HG02610 (cell line): Measurements from ENCODE around the gene PRPF40A.
A peak's percentile ranks its signal among the peaks of the same experiment; 100 is the strongest.

ENCODE experiments used
- ATAC-seq: cut with Tn5 transposase; IDR thresholded peaks from one replicate; pipeline ENCODE4 v1.9.1; 2021; ENCODE audit warnings: mild to moderate bottlenecking, moderate library complexity; ENCODE audit not compliant: unreplicated experiment

PRPF40A gene

GRCh38 chr2:152655880-152656279 lies 61.4 kb downstream of the PRPF40A start:
- no peak for ATAC-seq

- no peak for ATAC-seq
Observed at GRCh38 chr2:152651834-152652233, 65.4 kb downstream of the PRPF40A start.

- no peak for ATAC-seq
Observed at GRCh38 chr2:152650768-152651371, 66.4 kb downstream of the PRPF40A start.

DNA sequence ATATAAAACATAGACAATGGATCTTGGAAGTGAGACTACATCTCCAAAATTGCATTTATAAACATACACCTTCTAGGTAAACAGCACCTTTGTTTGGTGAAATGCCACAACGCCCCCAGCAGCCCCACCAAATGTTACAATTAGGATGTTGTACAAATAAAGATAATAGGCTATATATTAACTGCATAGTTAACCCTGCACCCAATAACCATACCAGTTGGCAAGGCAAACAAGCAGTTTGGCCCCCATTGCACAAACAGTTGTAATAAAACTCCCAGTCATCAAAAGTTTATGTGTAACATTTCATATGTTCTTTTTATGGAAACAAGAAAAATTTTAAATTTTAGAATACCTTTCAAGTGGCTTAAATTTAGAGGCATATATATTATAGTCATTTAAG lies 67.3 kb downstream of the PRPF40A start:
- no peak for ATAC-seq

GRCh38 chr2:152648336-152648735 lies 68.9 kb downstream of the PRPF40A start:
- ATAC-seq = no peak

DNA sequence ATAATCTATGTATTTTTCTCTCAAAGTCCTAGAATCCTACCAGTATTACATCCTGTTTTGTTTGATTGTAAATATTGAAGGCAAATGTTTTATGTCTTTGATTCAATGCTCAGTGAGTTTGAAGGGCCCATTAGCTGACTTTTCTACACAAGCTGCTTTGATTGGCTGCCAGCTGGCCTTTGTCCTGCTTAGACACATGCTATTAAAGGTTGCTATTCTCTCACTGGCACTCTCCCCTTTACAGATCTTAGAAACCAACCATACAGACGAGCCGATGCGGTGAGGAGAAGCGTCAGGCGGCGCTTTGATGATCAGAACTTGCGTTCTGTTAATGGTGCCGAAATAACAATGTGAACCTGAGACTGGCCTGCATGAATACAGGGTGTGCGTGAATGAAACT lies 69.7 kb downstream of the PRPF40A start:
- ATAC-seq = no peak

- no peak for ATAC-seq
Observed at GRCh38 chr2:152646775-152647174, 70.5 kb downstream of the PRPF40A start.

DNA sequence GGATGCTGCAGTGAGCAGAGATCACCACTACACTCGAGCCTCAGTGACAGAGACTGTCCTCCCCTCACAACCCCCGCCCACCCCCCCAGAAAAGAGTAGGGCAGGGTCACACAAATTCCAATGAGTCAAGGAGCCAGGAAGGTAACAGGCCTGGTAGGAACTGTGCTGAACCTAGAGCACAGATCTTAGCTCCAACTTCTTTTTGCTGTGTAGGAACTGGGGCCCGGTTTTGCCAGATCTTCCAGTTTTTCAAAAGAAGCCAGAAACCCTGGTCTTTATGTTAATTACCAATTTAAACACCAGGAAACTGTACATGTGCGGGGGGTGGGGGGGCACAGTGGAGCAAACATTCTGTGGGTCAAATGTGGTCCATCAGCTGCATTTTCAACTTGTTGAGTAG lies 71.0 kb downstream of the PRPF40A start:
- ATAC-seq = no peak

DNA sequence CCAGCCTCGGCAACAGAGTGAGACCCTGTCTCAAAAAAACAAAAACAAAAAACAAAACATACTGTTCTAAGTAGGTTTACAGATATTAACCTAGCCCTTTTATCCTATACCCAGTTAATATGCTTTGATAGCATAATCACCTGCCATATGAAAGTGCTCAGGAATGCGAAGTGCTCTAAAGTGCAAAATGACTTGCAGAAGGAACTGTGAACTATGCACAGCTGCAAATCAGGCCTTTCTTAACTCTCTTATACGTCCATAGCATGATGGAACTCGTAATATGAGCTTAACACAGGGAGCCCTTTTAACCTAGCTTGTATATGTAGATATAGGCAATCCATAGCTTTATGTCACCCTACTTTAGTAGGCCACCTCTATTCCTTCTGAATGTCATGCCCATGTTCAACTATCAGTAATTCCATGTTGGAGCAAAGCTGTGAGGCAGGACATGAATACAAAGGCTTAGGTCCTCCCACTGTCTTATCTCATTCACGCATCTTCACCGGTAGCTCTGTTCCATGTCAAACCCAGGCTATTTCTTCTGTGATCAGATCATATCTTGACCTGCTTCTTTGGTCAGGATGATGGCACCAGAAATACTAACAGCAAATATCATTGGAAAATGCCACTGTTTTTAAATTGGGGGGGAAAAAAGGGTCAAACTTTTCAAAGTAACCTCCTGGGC lies 72.9 kb downstream of the PRPF40A start:
- no peak for ATAC-seq

- no peak for ATAC-seq
Observed at GRCh38 chr2:152638590-152638989, 78.7 kb downstream of the PRPF40A start.

GRCh38 chr2:152638056-152638455 lies 79.2 kb downstream of the PRPF40A start:
- ATAC-seq = no peak

- no peak for ATAC-seq
Observed at GRCh38 chr2:152637251-152637650, 80.0 kb downstream of the PRPF40A start.

GRCh38 chr2:152635635-152636298 lies 81.5 kb downstream of the PRPF40A start:
- ATAC-seq = peak; percentile 46

DNA sequence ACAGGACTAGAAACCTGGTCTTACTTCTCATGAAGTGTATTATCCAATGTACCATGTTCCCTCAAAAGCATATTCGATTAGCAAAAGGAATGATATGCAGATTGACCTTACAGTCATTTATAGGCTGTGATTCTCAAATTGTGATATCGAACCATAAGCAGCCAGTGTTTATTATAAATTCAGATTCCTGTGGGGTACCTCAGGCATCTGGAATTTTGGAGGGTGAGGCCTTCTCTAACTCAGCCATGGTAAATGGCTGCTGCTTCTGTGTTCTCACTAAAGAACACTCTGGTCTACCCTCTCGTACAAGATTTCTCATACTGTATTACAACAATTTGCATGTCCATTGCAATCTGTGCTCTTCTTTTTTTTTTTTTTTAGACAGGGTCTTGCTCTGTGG lies 84.5 kb downstream of the PRPF40A start:
- no peak for ATAC-seq

DNA sequence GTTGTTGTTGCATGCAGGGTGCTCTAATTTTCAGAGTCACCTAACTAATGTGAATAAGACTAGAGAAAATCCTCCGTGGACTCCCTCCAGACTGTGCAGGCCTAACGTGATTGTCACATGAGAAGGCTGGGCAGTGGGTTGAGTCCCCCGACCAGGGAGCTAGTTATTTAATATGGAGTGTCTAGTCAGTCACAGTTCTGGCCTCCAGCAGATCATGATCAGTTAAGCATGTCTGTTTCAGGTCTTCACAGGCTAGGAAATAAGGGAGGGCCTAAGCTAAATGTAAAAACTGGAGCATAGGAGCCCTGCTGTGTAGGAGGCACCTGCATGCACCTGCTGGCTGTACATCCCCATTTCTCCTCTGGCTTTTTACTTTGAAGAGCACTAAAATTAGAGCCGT lies 86.8 kb downstream of the PRPF40A start:
- ATAC-seq = no peak

DNA sequence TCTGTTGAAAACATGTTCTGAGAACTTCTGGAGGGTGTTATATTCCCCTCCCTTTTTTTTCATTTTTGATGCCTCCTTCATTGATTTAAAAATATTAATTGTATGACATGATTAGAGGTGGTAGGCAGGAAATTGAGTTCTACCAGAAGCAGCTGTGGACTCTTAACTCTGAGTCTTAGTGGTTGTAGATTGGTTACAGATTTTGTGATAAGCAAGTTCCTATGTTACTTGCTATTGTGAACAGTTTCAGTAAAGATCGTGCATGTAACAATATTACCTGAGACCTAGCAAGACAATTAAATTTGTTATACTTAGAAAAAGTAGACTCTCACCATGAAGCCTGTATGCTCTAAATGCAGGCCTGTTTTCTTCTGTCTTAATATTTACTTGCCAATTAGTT lies 88.1 kb downstream of the PRPF40A start:
- no peak for ATAC-seq

GRCh38 chr2:152627351-152627957 lies 89.8 kb downstream of the PRPF40A start:
- ATAC-seq = peak; percentile 53

DNA sequence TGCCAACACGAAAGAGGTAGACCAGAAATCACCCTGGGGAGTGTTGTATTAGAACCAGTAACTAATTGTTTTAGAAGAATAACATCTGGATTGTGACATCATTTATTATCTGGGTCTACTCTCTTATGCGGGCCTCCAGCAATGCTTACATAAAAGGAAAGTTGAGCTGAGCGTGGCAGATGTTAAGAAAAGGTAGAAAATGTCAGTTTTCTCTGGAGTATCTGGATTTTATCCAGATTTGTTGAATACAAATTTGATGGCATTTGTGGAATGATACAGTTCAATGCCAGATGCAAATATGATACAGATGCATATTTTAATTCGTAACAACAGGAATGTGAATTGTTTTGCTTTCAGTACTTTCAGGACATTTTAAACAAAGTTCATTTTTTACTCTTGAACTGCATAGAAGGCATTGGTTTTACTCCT lies 90.3 kb downstream of the PRPF40A start:
- no peak for ATAC-seq

GRCh38 chr2:152624805-152625204 lies 92.5 kb downstream of the PRPF40A start:
- no peak for ATAC-seq

DNA sequence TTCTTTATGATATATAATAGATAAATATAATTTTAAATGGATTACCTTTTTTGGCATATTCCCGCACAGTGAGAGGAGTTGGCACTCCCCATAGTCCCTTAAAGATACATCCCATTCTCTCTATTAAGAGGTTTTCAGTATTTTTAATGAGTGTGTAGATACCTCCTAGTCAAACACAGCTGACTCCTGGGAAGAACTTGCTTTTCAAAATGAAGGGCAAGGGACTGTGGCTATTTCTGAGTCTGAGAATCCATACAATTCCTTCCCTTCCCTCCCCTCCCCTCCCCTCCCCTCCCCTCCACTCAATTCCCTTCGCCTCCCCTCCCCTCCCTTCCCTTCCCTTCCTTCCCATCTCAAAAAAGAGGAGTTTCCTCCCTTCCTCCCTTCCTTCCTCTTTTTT lies 93.5 kb downstream of the PRPF40A start:
- no peak for ATAC-seq

DNA sequence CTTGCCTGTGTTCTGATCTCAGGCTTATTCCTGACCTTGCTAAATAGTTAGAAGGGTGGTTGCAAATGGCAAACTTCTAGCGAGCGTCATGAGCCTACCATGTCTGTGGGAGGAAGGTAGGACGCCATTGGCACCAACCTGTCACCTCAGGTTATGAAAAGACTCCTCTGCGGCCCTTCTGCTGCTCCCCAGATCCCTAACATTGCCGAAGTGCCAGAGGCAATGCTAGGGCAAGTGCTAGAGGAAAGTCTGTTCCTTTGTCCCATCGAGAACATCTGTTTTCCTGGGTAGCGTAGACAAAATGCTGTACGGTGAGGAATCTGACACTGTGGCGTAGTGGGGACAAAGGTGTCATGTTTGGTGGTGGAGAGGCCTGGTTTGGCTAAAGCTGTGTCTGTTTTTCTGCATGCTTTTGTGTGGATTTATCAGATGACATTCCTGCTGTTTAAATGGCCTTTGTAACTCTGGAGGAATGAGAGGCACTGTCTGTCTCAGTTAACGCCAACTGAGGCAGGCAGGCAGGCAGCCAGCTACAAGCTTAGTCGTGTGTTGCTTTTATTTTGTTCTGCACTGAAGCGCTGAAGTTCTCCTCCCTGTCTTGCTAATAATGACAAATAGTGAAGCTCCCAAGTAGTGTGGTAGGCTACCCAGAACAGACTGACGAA lies 94.1 kb downstream of the PRPF40A start:
- no peak for ATAC-seq
